GM10266 (cell line): ENCODE data around the gene SLC5A2.

Source experiments
- DNase-seq: peaks from one replicate; pipeline ENCODE4 v3.0.0; 2012; ENCODE audit errors: extremely low spot score
- TF ChIP-seq, protein P1 (sequence below): IDR thresholded peaks from 2 replicates; pipeline ENCODE4 v1.5.1; 2012; ENCODE audit warnings: mild to moderate bottlenecking, low read depth; ENCODE audit not compliant: control insufficient read depth, insufficient read depth; ENCODE audit errors: missing control alignments

SLC5A2 gene

DNA sequence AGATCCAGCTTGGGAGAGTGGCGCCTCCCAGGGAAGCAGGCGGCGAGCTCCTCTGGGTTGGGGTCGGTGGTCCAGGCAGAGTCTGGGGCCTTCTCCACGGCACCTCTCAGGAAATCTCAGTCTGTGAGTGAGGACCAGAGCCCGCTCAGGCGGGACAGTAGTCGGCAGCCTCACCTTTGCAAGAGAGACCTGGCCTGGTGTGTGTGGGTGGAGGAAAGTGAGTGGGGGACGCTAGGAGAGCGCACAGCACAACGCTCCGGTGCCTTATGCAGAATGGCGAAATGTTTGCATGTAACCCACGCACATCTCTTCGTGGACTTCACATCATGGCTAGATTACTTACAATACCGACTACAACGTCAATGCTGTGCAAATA, 47.0 kb downstream of the SLC5A2 start:
- no peak for DNase-seq
- TF ChIP-seq, protein P1, sequence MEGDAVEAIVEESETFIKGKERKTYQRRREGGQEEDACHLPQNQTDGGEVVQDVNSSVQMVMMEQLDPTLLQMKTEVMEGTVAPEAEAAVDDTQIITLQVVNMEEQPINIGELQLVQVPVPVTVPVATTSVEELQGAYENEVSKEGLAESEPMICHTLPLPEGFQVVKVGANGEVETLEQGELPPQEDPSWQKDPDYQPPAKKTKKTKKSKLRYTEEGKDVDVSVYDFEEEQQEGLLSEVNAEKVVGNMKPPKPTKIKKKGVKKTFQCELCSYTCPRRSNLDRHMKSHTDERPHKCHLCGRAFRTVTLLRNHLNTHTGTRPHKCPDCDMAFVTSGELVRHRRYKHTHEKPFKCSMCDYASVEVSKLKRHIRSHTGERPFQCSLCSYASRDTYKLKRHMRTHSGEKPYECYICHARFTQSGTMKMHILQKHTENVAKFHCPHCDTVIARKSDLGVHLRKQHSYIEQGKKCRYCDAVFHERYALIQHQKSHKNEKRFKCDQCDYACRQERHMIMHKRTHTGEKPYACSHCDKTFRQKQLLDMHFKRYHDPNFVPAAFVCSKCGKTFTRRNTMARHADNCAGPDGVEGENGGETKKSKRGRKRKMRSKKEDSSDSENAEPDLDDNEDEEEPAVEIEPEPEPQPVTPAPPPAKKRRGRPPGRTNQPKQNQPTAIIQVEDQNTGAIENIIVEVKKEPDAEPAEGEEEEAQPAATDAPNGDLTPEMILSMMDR, result no peak

DNA sequence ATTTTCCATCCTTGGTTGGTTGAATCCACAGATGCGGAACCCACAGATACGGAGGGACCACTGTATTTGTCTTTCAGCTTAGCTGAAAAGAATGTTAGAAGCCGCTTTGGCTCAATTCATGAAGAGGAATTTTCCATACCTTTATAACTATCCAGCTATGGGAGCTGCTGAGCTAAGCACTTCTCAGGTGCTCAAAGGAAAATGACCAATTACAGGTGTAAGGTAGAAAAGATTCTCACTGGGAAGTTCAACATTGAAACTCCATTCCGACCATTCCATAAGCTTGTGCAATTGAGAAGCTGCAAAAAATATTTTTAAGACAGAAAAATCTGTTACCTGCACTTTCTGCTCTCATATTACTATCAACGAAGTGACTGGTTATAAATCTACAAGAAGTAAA, 47.5 kb downstream of the SLC5A2 start:
- DNase-seq, result no peak

DNA sequence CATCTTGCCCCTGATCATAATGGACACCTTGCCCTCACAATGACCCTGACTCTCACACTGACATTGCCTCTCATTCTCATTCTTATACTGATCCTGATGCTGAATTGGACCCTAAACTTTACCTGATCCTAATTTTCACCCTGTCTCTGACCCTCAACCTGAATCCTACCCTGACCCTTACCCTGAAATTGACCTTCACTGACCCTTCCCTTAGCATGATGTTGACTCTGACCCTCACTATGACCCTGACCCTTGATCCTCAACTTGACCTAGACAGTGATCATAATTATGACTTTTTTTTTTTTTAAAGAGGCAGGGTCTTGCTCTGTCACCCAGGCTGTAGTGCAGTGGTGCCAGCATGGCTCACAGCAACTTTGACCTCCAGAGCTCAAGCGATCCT, 48.2 kb downstream of the SLC5A2 start:
- TF ChIP-seq, protein P1, result no peak
- no peak for DNase-seq

More for the DNA sequence above, 47.5 kb downstream of the SLC5A2 start:
- TF ChIP-seq, protein P1, result no peak

DNA sequence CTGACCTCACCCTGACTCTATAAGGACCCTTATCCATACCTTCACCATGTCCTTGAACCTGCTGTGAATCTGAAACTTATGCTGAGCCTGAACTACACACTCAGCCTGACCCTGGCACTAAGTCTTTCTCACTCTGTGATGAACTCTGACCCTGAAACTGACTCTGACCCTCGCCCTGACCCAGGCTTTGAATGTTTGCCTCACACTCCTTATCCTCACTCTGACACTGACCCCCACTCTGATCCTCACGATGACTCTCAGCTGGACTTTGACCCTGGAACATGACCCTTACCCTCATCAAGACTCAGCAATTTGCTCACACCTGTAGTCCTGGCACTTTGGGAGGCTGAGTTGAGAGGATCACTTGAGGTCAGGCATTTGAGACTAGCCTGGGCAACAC, 49.2 kb downstream of the SLC5A2 start:
- TF ChIP-seq, protein P1, result no peak
- DNase-seq, result no peak

DNA sequence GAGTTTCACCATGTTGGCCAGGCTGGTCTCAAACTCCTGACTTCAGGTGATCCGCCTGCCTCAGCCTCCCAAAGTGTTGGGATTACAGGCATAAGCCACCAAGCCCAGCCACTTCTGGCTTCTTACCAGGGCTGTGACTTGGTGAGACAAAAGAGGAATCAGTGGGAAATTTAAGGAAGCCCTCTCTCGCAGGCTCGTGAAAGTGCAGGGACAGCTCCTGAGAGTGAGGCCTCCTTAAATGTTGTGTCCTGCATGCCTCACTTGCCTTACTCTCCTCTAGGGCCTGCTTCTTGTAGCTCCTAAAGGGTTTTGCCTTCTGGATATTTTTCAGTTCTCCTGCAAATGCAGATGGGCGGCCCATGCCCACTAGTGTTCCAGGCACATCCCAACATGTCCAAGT, 50.0 kb downstream of the SLC5A2 start:
- no peak for DNase-seq
- TF ChIP-seq, protein P1, result no peak

DNA sequence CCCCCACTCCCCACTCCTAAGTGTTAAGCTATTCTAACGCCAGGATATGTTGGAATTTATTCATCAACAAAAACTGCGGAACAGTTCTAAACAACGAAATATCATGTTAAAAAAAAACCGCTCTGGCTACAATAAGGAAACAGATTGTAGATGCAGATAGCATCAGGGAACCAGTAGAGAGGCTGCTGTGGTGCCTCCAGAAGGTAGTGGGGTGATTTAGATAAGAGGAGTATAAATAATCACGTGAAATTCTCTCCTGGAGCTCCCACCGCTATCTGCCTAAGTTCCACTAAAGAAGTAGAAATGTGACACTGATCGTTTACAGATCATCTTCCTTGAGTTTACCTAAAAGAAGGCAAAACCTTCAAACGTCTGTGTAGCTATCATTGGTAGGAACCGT, 52.8 kb downstream of the SLC5A2 start:
- no peak for DNase-seq
- TF ChIP-seq, protein P1, result no peak

DNA sequence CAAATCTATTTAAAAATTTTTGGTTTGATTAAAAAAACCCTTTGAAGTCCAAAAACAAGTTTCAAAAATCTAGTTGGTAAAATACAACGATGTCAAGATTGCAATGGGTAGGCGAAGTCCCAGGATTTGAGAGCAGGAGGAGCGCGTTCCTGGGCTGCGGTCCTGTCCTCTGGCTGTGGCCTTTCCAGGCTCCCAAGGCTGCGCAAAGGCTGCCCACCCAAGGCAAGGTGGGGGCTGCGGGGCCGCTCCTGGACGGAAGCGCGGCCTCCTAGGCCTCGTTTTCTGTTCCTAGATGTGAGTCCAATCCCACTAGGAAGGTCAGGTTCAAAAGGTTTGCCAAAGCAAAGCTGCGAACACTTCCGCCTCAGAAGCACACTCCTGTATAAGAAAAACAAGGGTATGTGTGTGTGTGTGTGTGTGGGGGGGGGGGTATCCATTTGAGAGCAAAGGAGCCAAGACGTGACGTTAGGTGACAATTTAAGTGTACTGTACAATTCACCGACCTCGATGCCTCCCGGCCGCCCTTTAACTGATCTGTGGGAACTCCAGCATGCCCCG, 54.0 kb downstream of the SLC5A2 start:
- DNase-seq, result no peak
- TF ChIP-seq, protein P1, result no peak
